Measurements from ENCODE around the gene AP1G1.

The AP1G1 gene

GRCh38 chr16:71754108-71754507 lies 54.5 kb downstream of the AP1G1 start:
- DNase-seq (ENCODE audit: low spot score) = no peak

- no peak for DNase-seq (ENCODE audit: low spot score)
These were observed 60.4 kb downstream of the AP1G1 start for GRCh38 chr16:71748226-71748625.

DNA sequence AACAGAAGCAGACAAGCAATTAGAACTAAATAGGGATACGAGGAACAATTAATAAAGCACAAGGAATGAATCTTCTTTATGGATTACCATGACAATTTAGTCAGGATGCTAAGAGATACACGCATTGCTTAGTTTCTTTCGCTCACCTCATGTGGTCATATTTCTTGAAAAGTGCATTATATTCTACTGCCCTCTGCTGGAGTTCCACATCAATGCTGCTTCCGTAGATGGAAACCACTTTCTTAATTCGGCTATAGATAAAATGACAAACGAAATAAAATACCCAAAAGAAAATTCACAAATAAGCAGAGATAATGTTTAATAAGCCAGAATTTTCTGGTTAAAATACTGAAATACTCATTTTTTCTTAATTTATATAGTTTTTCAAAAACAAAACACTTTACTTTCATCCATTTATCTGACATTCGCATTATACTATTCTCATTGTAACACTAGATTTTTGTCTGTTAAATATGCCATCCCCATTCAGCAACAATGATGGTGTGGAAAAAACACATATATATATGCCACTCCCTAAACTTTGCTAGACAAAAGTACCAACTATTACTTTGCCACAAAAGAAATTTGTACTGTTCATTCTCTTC lies 62.1 kb downstream of the AP1G1 start:
- peak; percentile 80 for DNase-seq (ENCODE audit: low spot score)

DNA sequence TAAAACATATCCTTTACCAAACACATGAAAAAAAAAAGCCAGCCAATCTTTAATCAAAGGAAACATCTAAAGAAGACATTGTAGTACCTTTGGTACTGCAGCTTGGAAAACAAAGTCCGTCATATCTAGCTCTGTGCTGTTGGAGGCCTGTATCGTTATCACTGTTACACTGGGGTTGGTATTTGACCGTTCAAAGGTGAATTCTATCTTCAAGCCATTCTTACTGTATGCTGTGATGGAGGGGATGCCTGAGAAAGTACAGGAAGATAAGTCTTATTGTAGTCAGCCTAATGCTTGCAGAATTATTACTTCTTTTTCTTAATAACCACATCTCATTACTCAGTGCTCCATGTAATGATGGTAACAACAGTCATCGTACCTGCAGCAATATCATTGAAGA lies 69.8 kb downstream of the AP1G1 start:
- DNase-seq (ENCODE audit: low spot score) = no peak

DNA sequence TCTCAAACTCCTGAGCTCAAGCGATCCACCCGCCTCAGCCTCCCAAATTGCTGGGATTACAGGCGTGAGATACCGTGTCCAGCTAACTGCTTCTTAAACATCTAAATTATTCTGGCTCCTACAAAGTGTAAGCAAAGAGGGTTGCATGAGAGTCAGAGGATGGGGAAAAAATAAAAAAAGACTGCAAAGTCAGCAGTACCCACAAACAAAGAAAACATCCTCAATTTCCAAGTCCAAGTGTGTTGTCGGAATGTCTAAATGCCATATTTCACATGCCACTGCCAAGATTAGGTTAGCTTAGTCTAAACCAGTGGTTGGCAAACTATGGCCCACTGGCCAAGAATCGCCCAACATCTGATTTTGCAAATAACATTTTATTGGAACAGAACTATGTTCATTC lies 71.1 kb downstream of the AP1G1 start:
- no peak for DNase-seq (ENCODE audit: low spot score)

- no peak for DNase-seq (ENCODE audit: low spot score)
These were observed 74.1 kb downstream of the AP1G1 start for GRCh38 chr16:71734511-71734910.

GRCh38 chr16:71732587-71732986 lies 76.0 kb downstream of the AP1G1 start:
- DNase-seq (ENCODE audit: low spot score) = no peak

DNA sequence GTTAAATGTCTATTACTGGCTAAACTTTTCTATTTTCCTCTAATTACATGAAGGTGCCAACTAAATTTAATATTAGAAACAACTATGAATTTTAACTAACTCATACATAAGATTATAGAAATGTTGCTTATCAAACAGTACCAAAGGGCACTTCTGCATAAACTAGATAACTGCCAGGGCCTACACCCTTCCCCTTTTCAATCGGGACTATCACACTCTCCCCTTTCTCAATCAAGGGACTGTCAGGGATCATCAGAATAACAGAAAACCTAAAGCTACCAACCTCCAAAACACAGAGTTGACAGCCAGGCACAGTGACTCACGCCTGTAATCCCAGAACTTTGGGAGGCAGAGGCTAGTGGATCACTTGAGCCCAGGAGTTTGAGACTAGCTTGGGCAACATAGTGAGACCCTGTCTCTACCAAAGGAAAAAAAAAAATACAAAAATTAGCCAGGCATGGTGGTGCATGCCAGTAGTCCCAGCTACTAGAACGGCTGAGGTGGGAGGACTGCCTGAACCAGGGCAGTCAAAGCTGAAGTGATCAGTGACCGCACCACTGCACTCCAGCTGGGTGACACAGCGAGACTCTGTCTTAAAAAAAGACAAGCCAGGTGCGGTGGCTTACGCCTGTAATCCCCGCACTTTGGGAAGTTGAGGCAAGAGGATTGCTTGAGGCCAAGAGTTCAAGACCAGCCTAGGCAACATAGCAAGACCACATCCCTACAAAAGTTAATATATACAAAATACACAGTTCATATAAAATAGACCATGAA lies 80.9 kb downstream of the AP1G1 start:
- peak; percentile 90 for DNase-seq (ENCODE audit: low spot score)

DNA sequence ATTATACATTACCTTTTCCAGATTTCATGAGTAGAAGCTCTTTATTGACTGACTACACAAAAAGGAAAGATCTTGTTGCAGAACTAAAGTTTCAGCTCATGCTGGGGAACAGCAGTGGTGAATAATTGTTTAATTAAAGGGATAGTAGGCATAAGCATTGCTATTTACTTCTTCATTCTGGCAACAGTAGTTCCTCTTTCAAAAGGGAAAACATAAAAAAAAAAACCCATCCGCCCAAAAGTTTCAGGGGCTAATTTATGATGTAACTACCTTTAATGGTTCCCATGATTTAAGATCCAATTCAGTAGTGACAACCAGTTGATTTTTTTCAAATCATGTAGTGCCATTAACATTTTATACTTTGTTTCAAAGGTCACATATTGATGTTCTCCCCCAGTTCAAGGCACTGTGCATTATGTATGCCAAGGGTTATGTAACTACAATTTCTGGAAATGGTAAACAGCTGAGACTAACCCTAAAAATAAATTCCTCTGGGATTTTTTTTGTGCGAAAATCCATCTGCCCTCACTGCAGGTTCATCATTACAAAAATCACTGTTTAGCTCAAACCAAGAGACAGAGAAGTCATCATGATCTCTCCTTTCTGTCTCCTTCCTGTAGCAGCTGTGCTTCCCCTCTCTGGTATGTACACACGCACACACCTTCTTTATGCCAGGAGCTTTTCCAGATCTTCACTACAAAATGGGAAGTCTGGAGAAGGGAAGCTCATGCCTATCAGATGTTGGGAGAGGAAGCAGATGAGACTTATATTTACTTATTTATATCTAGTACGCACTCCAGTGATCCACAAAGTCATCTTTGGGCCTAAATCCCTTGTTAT lies 81.9 kb downstream of the AP1G1 start:
- DNase-seq (ENCODE audit: low spot score) = peak; percentile 24

DNA sequence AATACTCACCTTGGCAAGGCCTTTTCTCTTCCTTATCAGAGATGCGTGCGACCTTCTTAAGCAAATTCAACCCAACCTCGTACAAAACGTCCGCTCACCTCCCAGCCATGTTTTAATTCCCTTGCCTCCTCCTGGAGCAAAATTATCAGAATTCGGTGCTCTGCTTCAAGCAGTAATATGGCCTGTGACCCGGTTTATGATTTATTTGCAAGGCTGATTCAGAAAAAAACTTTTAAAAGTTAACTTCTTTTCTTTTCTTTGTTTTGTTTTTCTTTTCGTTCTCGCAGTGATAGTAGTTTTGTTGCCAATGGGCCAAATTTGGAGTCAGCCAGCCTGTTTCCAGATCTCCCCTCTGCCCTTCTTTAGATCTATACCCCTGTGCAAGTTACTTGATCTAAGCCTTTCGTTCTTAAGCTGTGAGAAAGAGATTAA lies 84.3 kb downstream of the AP1G1 start, which contains the start of gene PHLPP2:
Gene PHLPP2, minus strand, starts transcription at position 382 of the 432 bp plus-strand sequence. CDS start 9,906 bp downstream, outside the sequence.
- DNase-seq (ENCODE audit: low spot score) = peak; percentile 27

DNA sequence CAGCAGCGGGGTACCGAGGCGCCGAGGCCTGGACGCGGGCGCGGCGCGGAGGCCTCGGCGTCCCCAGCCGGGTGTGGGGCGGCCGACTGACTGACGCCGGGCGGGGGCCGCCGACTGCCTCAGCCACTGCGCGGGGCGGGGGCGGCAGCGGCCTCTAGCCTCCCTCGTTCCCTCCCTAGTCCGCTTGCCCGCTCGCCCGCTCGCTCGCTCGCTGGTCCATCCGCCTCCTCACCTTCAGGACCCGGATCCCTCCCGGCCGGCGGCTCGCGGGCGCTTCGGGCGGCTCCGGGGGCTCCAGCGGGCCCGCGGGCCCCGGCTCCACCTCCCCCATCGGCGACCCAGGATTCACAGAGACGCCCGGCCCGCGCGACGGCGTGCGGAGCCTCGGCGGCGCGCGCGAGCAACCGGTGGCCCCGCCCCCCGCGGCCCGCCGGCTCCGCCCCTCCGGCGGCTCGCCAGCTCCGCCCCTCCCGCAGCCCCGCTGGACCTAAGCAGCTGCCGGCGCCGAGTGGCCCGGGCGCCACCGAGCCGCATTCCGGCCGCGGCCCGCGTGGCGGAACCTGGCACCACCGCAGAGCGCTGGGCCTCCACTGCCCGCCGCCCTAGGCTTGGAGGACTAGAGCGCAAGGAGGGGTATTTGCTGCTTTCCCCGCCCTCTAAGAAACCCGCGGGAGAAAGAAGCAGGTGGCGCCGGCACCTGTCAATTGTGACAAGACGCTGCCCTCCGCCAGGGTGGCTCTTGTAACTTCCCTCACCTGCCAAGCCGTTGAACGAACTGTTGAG lies 84.9 kb downstream of the AP1G1 start:
- peak; percentile 82 for DNase-seq (ENCODE audit: low spot score)

GRCh38 chr16:71722801-71723536 lies 85.7 kb downstream of the AP1G1 start:
- peak; percentile 75 for DNase-seq (ENCODE audit: low spot score)

GRCh38 chr16:71721066-71721740 lies 87.4 kb downstream of the AP1G1 start:
- no peak for DNase-seq (ENCODE audit: low spot score)

DNA sequence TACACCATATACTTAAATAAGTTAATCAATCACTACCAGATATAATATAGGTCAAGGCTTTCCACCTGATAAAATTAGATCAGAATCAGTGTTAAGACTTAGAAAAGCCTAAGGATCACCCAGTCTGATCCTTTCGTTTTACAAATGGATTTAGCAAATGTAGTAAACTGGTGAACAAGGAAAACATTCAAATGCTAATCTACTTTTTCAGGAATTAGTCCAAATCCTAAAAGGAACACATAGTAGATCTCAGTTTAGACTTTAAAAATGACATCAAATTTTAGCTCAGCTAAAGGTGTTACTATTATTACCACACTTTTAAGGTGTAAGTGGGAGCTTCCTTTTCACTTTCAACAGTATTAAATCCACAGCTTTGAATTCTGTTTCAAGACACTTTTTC lies 96.1 kb downstream of the AP1G1 start:
- DNase-seq (ENCODE audit: low spot score) = no peak

GRCh38 chr16:71711789-71712188 lies 96.8 kb downstream of the AP1G1 start:
- no peak for DNase-seq (ENCODE audit: low spot score)

- DNase-seq (ENCODE audit: low spot score) = no peak
These were observed 99.3 kb downstream of the AP1G1 start for GRCh38 chr16:71709229-71709781.

DNA sequence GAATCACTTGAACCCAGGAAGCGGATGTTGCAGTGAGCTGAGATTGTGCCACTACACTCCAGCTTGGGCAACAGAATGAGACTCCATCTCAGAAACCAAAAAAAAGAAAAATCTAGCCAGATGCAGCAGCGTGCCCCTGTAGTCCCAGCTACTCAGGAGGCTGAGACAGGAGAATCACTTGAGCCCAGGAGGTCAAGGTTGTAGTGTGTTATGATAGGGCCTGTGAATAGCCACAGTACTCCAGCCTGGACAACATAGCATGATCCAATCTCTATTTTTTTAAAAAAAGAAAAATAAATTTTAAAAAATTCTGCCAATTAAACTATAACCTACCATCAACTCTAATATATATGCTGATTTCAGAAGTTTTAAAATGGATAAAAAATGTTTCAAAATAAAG lies 99.9 kb downstream of the AP1G1 start:
- DNase-seq (ENCODE audit: low spot score) = no peak

GRCh38 chr16:71707199-71707598 lies 101.4 kb downstream of the AP1G1 start:
- no peak for DNase-seq (ENCODE audit: low spot score)

- no peak for DNase-seq (ENCODE audit: low spot score)
These were observed 102.6 kb downstream of the AP1G1 start for GRCh38 chr16:71706046-71706445.

DNA sequence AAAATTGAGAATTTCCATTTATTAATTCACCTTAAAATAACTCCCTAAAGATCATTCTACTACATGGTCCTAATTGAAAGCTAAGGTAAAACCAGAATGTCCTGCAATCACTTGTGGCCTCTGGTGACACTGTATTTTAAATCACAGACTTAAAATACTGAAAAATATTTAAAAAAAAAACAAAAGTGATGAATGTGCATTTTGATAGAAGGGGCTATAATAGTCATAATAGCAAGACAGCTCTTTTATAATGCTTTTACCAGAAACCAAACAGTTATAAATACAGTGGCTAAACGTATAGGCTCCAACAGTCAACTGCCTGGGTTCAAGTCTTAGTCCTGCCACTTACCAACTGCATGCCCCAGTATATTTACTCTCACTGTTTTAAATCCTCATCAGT lies 105.3 kb downstream of the AP1G1 start:
- no peak for DNase-seq (ENCODE audit: low spot score)

Measured in hematopoietic multipotent progenitor cell treated with erythropoietin and hydrocortisone succinate and interleukin-3 and kit ligand, for 15 days (in vitro differentiated cells).